Fibroblast of villous mesenchyme (primary cell): ENCODE measurements around the gene TNFAIP8. TPM values are rescaled to one million over a fixed set of nuclear protein-coding genes. Genes with fewer than 3 reads are reported as not detected.

Experiments
- DNase-seq: peaks from one replicate; pipeline ENCODE4 v3.0.0-alpha.2; 2010; ENCODE audit warnings: low read depth
- H3K4me3 ChIP-seq: 2 replicates; pipeline ENCODE4 v1.5.1; 2011; ENCODE audit warnings: low read depth, mild to moderate bottlenecking, low read length
- CTCF ChIP-seq: IDR thresholded peaks from 2 replicates; pipeline ENCODE4 v1.5.1; 2012; ENCODE audit warnings: low read depth, mild to moderate bottlenecking, low read length; ENCODE audit not compliant: insufficient read depth
- total RNA-seq: library from RNA; depleted of rRNA; stranded (reverse); fragments of >200 nt; gene quantifications from 2 replicates; pipeline ENCODE4 v1.2.3, GENCODE V29; 2012

Gene TNFAIP8
- total RNA-seq, 1 donor, result 12.1 TPM

- TF ChIP-seq CTCF, result no peak
These were observed 22.8 kb upstream of the TNFAIP8 start for GRCh38 chr5:119332978-119333401.

GRCh38 chr5:119333421-119333851 lies 22.4 kb upstream of the TNFAIP8 start:
- no peak for TF ChIP-seq CTCF
- no peak overlapping the region for H3K4me3 ChIP-seq
- DNase-seq, result no peak

More at GRCh38 chr5:119332978-119333401, 22.8 kb upstream of the TNFAIP8 start:
- DNase-seq, result no peak
- no peak overlapping the region for H3K4me3 ChIP-seq

GRCh38 chr5:119335261-119335677 lies 20.6 kb upstream of the TNFAIP8 start:
- H3K4me3 ChIP-seq, result no peak overlapping the region
- DNase-seq, result no peak
- TF ChIP-seq CTCF, result no peak

GRCh38 chr5:119336262-119336661 lies 19.6 kb upstream of the TNFAIP8 start:
- DNase-seq, result no peak
- no peak for TF ChIP-seq CTCF
- no peak overlapping the region for H3K4me3 ChIP-seq

- TF ChIP-seq CTCF, result no peak
- DNase-seq, result no peak
- H3K4me3 ChIP-seq, result no peak overlapping the region
These were observed 18.8 kb upstream of the TNFAIP8 start for GRCh38 chr5:119336845-119337580.

- H3K4me3 ChIP-seq, result no peak overlapping the region
- no peak for DNase-seq
- no peak for TF ChIP-seq CTCF
These were observed 17.4 kb upstream of the TNFAIP8 start for GRCh38 chr5:119338326-119338946.
